Skeletal muscle satellite cell (primary cell): ENCODE data around the gene SFSWAP.

Source experiments
- H3K27me3 ChIP-seq: 2 replicates; pipeline ENCODE4 v1.7.0; 2013; ENCODE audit warnings: low read length; ENCODE audit not compliant: control insufficient read depth, insufficient read depth
- H3K36me3 ChIP-seq: 2 replicates; pipeline ENCODE4 v1.7.0; 2013; ENCODE audit warnings: mild to moderate bottlenecking, control low read depth, low read length; ENCODE audit not compliant: insufficient read depth
- H3K4me1 ChIP-seq: 2 replicates; pipeline ENCODE4 v1.7.0; 2013; ENCODE audit warnings: low read length; ENCODE audit not compliant: control insufficient read depth, insufficient read depth
- H3K4me2 ChIP-seq: 2 replicates; pipeline ENCODE4 v1.7.0; 2013; ENCODE audit warnings: mild to moderate bottlenecking, low read length
- H3K4me3 ChIP-seq: 2 replicates; pipeline ENCODE4 v1.7.0; 2013; ENCODE audit warnings: low read length
- H3K9ac ChIP-seq: 2 replicates; pipeline ENCODE4 v1.7.0; 2013; ENCODE audit warnings: mild to moderate bottlenecking, low read depth, low read length, moderate library complexity
- H3K9me3 ChIP-seq: replicated peaks from 2 replicates; pipeline ENCODE4 v1.7.0; 2013; ENCODE audit warnings: mild to moderate bottlenecking, control low read depth, low read length

Gene SFSWAP

DNA sequence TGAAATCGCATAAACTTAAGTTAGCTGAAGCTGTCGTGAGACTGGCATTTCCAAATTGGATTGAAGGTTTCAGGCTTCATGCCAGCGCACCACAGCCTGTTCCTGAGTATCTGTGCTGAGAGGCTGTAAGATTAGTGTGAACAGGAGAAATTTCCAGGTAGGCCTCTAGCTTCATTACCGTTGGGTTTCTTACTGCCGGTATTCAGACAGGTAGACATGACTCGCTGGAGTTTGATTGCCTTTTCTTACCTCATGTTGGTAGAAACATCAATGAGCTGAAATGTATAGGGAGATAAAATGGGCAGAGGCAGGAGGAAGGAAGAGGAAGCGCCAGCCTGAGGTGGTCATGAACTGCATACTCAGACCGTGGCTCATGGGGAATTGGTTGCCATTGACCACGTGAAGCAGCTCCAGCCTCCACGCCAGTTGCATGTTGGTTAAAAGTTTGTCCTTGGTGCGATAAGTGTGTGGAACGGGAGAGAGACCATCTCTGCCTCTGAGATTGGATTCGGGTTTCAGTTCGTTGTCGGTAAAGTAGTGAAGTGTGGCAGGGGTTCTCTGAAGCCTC, 75.0 kb downstream of the SFSWAP start:
- Histone ChIP-seq H3K9ac (peak overlapping the region; percentile 80), H3K4me1 (peaks cover 36% of the 10 kb centered on the region), H3K4me3 (no peak overlapping the region), H3K9me3 (no peaks in the 10 kb centered on the region), H3K4me2 (peak overlapping the region; percentile 91), H3K27me3 (no peaks in the 10 kb centered on the region), H3K36me3 (peaks cover 63% of the 10 kb centered on the region)

DNA sequence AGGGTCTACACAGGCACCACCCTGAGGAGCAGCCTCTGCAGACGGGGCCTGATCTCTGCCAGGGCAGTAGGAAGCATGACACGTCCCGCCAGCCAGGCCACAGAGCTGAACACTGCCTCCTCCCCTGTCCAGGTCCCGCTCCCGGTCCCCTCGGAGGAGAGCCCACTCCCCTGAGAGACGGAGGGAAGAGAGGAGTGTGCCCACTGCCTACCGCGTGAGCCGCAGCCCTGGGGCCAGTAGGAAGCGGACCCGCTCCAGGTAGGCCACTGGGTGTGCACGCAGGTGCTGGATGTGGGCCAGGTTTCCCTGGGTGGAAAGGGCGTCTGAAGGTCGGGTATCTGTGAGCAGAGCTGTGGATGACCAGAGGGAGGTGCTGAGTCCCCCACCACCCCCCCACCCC, 75.4 kb downstream of the SFSWAP start:
- Histone ChIP-seq H3K36me3 (peaks cover 66% of the 10 kb centered on the region), H3K4me1 (peaks cover 36% of the 10 kb centered on the region), H3K4me2 (no peak overlapping the region), H3K27me3 (no peaks in the 10 kb centered on the region), H3K9me3 (no peaks in the 10 kb centered on the region), H3K9ac (no peak overlapping the region), H3K4me3 (no peak overlapping the region)

DNA sequence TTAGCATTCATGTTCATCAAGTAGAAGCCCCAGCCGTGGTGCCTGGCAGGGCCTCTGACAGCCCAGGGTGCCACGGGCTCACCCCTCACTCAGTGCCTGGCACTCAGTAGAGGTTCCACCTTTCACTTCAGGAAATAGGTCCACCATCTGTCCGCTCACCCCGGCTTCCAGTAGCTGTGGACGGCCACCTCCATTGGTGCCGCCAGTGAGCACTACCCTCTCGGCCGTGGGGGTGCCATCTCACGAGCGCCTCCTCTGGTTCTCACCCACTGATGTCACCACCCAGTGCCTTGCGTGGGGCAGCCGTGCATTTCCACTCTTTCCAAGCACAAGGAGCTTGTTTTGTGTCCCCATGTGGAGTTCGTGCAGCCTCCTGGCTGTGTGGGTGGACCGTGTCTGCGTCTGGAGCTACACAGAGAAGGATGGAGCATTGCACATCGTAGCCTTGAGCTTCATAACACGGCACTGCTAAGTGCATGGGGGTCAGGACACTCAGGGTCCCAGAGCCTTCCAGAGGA, 76.3 kb downstream of the SFSWAP start:
- Histone ChIP-seq H3K4me3 (no peak overlapping the region), H3K9me3 (no peaks in the 10 kb centered on the region), H3K4me2 (no peak overlapping the region), H3K36me3 (peaks cover 66% of the 10 kb centered on the region), H3K4me1 (peaks cover 36% of the 10 kb centered on the region), H3K9ac (no peak overlapping the region), H3K27me3 (no peaks in the 10 kb centered on the region)

DNA sequence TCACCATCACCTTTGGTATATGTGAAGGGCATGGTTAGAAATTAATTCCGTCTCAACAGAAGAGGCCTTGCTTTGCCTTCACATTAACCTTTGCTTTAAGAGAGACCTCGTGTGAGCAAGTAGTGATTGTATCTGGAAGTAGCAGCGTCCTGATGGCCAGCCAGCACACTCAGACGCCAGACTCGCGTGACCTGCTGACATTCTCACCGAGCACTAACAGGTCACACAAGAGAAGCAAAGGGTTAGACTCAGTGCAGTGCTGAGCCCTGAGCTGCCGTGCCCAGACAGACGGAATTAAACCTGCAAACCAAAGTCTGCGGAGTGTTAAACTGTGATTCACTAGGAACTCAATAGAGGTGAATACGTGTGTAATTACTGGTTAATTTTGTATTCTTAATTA, 77.2 kb downstream of the SFSWAP start:
- peaks cover 62% of the 10 kb centered on the region for H3K36me3 ChIP-seq
- H3K4me3 ChIP-seq: no peak overlapping the region
- H3K9ac ChIP-seq: no peak overlapping the region
- no peaks in the 10 kb centered on the region for H3K27me3 ChIP-seq
- H3K9me3 ChIP-seq: no peaks in the 10 kb centered on the region
- peaks cover 31% of the 10 kb centered on the region for H3K4me1 ChIP-seq
- H3K4me2 ChIP-seq: no peak overlapping the region

DNA sequence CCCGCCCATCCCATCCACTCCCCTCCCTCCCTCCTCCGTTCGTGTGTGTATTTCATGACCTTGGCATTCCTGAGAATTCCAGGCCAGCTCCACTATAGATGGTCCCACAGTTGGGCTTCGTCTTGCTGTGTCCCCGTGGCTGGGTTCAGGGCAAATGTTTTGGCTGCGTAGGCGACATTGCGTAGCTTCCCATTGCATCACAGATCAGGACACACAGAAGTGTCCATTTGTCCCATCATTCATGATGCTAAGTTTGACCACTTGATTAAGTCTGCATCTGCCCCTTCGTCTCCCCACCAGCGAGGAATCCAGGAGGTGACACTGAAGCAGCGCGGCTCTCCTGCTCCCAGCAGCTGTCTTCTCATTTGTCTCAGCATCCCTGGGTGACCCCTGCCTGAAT, 78.7 kb downstream of the SFSWAP start:
- peaks cover 62% of the 10 kb centered on the region for H3K36me3 ChIP-seq
- H3K9ac ChIP-seq: no peak overlapping the region

DNA sequence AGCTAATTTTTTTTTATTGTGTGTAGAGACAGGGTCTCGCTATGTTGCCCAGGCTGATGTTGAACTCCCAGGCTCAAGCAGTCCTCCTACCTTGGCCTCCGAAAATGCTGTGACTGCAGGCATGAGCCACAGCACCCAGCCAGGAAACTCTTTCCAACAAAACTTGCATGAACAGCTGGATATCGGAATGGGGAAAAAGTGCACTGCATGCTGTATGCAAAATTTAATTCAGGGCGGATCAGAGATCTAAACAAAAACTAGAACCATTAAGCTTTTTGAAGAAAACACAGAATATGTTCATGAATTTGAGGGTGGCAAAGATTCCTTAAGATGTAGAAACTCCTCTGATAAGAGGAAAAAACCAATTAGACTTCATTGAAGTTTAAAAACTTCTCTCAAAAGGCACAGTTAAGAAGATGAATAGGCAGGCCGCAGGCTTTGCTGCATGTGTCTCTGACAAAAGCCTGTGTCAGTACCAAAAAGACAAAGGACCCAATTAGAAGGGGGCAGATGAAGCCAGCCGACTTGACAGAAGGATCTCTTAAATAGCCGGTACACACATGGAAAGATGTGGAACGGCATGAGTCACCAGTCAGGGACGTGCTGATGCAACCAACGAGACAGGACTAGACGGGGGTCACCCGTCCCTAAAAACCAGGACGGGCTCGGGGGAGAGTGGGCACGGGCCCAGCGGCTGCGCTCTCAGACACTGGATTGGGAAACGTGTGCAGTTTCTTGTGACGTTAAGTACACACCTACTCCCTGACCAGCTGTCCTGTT, 82.5 kb downstream of the SFSWAP start:
- H3K27me3 ChIP-seq: no peaks in the 10 kb centered on the region
- no peaks in the 10 kb centered on the region for H3K9me3 ChIP-seq
- H3K9ac ChIP-seq: no peak overlapping the region
- H3K4me1 ChIP-seq: peaks cover 6% of the 10 kb centered on the region
- no peak overlapping the region for H3K4me3 ChIP-seq
- H3K36me3 ChIP-seq: peaks cover 44% of the 10 kb centered on the region
- no peak overlapping the region for H3K4me2 ChIP-seq

More for the DNA sequence above, 78.7 kb downstream of the SFSWAP start:
- no peaks in the 10 kb centered on the region for H3K9me3 ChIP-seq
- no peak overlapping the region for H3K4me3 ChIP-seq
- peaks cover 22% of the 10 kb centered on the region for H3K4me1 ChIP-seq
- no peak overlapping the region for H3K4me2 ChIP-seq
- H3K27me3 ChIP-seq: no peaks in the 10 kb centered on the region

GRCh38 chr12:131794061-131794460, 83.2 kb downstream of the SFSWAP start:
- Histone ChIP-seq H3K27me3 (no peaks in the 10 kb centered on the region), H3K9me3 (no peaks in the 10 kb centered on the region), H3K4me3 (no peak overlapping the region), H3K4me1 (peaks cover 6% of the 10 kb centered on the region), H3K9ac (no peak overlapping the region), H3K36me3 (peaks cover 43% of the 10 kb centered on the region), H3K4me2 (no peak overlapping the region)

- Histone ChIP-seq H3K4me1 (peaks cover 6% of the 10 kb centered on the region), H3K36me3 (peaks cover 46% of the 10 kb centered on the region), H3K4me3 (no peak overlapping the region)
Observed at GRCh38 chr12:131794573-131794972, 83.7 kb downstream of the SFSWAP start.

DNA sequence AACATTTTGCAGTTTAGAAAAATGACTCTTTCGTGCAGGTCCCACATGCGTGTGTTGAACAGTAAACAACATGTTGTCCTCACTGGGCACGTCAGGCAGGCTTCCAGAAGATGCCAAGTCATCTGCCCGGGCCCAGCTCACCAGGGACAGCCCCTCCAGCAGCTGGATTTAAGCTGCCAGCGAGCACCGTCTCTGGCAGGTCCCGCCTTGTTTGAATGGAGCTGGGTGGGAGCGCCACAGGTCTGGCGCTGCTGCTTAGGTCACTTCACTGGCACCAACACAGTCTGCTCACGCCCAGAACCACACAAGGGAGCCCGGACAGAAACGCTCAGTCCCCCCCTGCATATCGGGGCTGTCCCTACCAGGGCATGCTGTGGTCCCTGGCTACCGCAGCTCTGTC, 84.2 kb downstream of the SFSWAP start:
- H3K9ac ChIP-seq: no peak overlapping the region
- no peak overlapping the region for H3K4me3 ChIP-seq
- H3K36me3 ChIP-seq: peaks cover 41% of the 10 kb centered on the region

More at GRCh38 chr12:131794573-131794972, 83.7 kb downstream of the SFSWAP start:
- Histone ChIP-seq H3K9me3 (no peaks in the 10 kb centered on the region), H3K4me2 (no peak overlapping the region), H3K9ac (no peak overlapping the region), H3K27me3 (no peaks in the 10 kb centered on the region)

GRCh38 chr12:131795690-131796410, 85.0 kb downstream of the SFSWAP start:
- Histone ChIP-seq H3K9ac (no peak overlapping the region), H3K36me3 (peaks cover 34% of the 10 kb centered on the region)

More for the DNA sequence above, 84.2 kb downstream of the SFSWAP start:
- Histone ChIP-seq H3K4me2 (no peak overlapping the region), H3K4me1 (peaks cover 6% of the 10 kb centered on the region), H3K27me3 (no peaks in the 10 kb centered on the region), H3K9me3 (no peaks in the 10 kb centered on the region)

GRCh38 chr12:131796411-131796736, 85.5 kb downstream of the SFSWAP start:
- H3K27me3 ChIP-seq: no peaks in the 10 kb centered on the region
- H3K9me3 ChIP-seq: no peaks in the 10 kb centered on the region
- H3K9ac ChIP-seq: no peak overlapping the region
- no peak overlapping the region for H3K4me2 ChIP-seq
- peaks cover 31% of the 10 kb centered on the region for H3K36me3 ChIP-seq
- peaks cover 6% of the 10 kb centered on the region for H3K4me1 ChIP-seq
- no peak overlapping the region for H3K4me3 ChIP-seq

More at GRCh38 chr12:131795690-131796410, 85.0 kb downstream of the SFSWAP start:
- Histone ChIP-seq H3K4me1 (peaks cover 6% of the 10 kb centered on the region), H3K4me2 (no peak overlapping the region), H3K4me3 (no peak overlapping the region), H3K27me3 (no peaks in the 10 kb centered on the region), H3K9me3 (no peaks in the 10 kb centered on the region)
